PC-9 (cell line): ENCODE measurements around the gene VAV3.

Experiments
- EZH2 ChIP-seq: fragments of 200-600 bp; sonication (generic); IDR thresholded peaks from 2 replicates; pipeline ENCODE4 v1.8.0; 2017; ENCODE audit warnings: antibody characterized with exemption, low read depth
- TF ChIP-seq, protein P1 (sequence below): fragments of 200-600 bp; sonication (generic); conservative IDR thresholded peaks from 2 replicates; pipeline ENCODE4 v1.6.1; 2017; ENCODE audit warnings: mixed run types, antibody characterized with exemption, mild to moderate bottlenecking, moderate library complexity

DNA sequence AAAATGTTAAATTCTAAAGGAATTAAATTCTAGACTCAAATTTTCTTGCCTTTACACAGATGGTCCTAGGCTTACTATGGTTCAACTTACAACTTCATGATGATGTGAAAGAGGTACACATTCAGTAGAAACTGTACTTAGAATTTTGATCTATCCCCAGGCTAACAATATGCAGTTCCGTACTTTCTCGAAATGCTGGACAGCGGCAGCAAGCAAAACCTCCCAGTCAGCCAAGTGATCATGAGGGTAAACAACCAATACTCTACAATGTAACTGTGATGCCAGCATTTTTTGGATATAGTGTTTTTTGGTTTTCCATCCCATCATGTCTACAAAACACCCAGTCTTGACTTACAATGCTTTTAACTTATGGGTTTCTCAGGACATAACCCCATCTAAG, 25.7 kb downstream of the VAV3 start:
- TF ChIP-seq, protein P1, sequence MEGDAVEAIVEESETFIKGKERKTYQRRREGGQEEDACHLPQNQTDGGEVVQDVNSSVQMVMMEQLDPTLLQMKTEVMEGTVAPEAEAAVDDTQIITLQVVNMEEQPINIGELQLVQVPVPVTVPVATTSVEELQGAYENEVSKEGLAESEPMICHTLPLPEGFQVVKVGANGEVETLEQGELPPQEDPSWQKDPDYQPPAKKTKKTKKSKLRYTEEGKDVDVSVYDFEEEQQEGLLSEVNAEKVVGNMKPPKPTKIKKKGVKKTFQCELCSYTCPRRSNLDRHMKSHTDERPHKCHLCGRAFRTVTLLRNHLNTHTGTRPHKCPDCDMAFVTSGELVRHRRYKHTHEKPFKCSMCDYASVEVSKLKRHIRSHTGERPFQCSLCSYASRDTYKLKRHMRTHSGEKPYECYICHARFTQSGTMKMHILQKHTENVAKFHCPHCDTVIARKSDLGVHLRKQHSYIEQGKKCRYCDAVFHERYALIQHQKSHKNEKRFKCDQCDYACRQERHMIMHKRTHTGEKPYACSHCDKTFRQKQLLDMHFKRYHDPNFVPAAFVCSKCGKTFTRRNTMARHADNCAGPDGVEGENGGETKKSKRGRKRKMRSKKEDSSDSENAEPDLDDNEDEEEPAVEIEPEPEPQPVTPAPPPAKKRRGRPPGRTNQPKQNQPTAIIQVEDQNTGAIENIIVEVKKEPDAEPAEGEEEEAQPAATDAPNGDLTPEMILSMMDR, result no peak
- TF ChIP-seq EZH2, result no peak
